IPS-20b (cell line): Measurements from ENCODE around the gene MPPE1.
"Not testable (repeated sequence)": the region's sequence is repeated elsewhere in the genome, so short reads cannot be mapped to it uniquely, and the experiment has no call there.

Source experiments
- H3K27ac ChIP-seq: one replicate; pipeline ENCODE4 v1.5.1; 2013; ENCODE audit warnings: low read length
- H3K27me3 ChIP-seq: 2 replicates; pipeline ENCODE4 v1.6.1; 2013; ENCODE audit warnings: mild to moderate bottlenecking, low read length, inconsistent platforms; ENCODE audit not compliant: insufficient read depth
- H3K36me3 ChIP-seq: 2 replicates; pipeline ENCODE4 v1.6.1; 2013; ENCODE audit warnings: low read depth, mild to moderate bottlenecking, inconsistent platforms, low read length, moderate library complexity; ENCODE audit not compliant: insufficient read depth
- H3K4me1 ChIP-seq: 2 replicates; pipeline ENCODE4 v1.6.1; 2013; ENCODE audit warnings: mild to moderate bottlenecking, control low read depth, inconsistent platforms, low read length, moderate library complexity; ENCODE audit not compliant: insufficient read depth
- H3K4me3 ChIP-seq: 2 replicates; pipeline ENCODE4 v1.5.1; 2013; ENCODE audit warnings: mild to moderate bottlenecking, low read length, inconsistent platforms
- H3K9ac ChIP-seq: 2 replicates; pipeline ENCODE4 v1.6.1; 2013; ENCODE audit warnings: low read depth, mild to moderate bottlenecking, inconsistent platforms, low read length, moderate library complexity
- H3K9me3 ChIP-seq: 2 replicates; pipeline ENCODE4 v1.6.1; 2013; ENCODE audit warnings: mild to moderate bottlenecking, low read depth, low read length, inconsistent platforms; ENCODE audit not compliant: insufficient read depth

MPPE1 gene

GRCh38 chr18:11860594-11861450 lies 47.3 kb downstream of the MPPE1 start:
- H3K4me1 ChIP-seq, result peaks cover 10% of the 10 kb centered on the region; the same call in 1 of the 2 replicates
- H3K36me3 ChIP-seq, result no peaks in the 10 kb centered on the region
- H3K9me3 ChIP-seq, result no peaks in the 10 kb centered on the region
- no peak overlapping the region for H3K27ac ChIP-seq
- no peak overlapping the region for H3K4me3 ChIP-seq
- H3K27me3 ChIP-seq, result no peaks in the 10 kb centered on the region
- no peak overlapping the region for H3K9ac ChIP-seq

- H3K4me3 ChIP-seq, result no peak overlapping the region
- no peaks in the 10 kb centered on the region for H3K27me3 ChIP-seq
- H3K36me3 ChIP-seq, result no peaks in the 10 kb centered on the region
- H3K4me1 ChIP-seq, result peaks cover 10% of the 10 kb centered on the region; the same call in 1 of the 2 replicates
- H3K27ac ChIP-seq, result no peak overlapping the region
- H3K9ac ChIP-seq, result no peak overlapping the region
- H3K9me3 ChIP-seq, result no peaks in the 10 kb centered on the region
Measured at GRCh38 chr18:11859903-11860407, 48.2 kb downstream of the MPPE1 start.

- Histone ChIP-seq H3K36me3 (no peaks in the 10 kb centered on the region), H3K27ac (no peak overlapping the region), H3K9me3 (no peaks in the 10 kb centered on the region), H3K4me3 (no peak overlapping the region), H3K9ac (no peak overlapping the region), H3K4me1 (peaks cover 10% of the 10 kb centered on the region; the same call in 1 of the 2 replicates), H3K27me3 (no peaks in the 10 kb centered on the region)
Measured at GRCh38 chr18:11859282-11859830, 48.8 kb downstream of the MPPE1 start.

- Histone ChIP-seq H3K4me3 (peak overlapping the region; percentile 25; the same call in 1 of the 2 replicates), H3K27ac (peak overlapping the region; percentile 16), H3K27me3 (no peaks in the 10 kb centered on the region), H3K4me1 (peaks cover 10% of the 10 kb centered on the region; the same call in 1 of the 2 replicates), H3K9ac (peak overlapping the region; percentile 63; the same call in 1 of the 2 replicates), H3K36me3 (no peaks in the 10 kb centered on the region), H3K9me3 (no peaks in the 10 kb centered on the region)
Measured at GRCh38 chr18:11857177-11857887, 50.8 kb downstream of the MPPE1 start.

- not testable (repeated sequence) for H3K27ac ChIP-seq, H3K9ac ChIP-seq, H3K27me3 ChIP-seq, H3K9me3 ChIP-seq, H3K36me3 ChIP-seq, H3K4me3 ChIP-seq
- peaks cover 20% of the 10 kb centered on the region; the same call in 1 of the 2 replicates for H3K4me1 ChIP-seq
Measured at GRCh38 chr18:11854554-11854953, 53.6 kb downstream of the MPPE1 start.

GRCh38 chr18:11851806-11852337 lies 56.2 kb downstream of the MPPE1 start:
- peak overlapping the region; percentile 72 for H3K27ac ChIP-seq
- no peaks in the 10 kb centered on the region for H3K9me3 ChIP-seq
- no peaks in the 10 kb centered on the region for H3K27me3 ChIP-seq
- no peaks in the 10 kb centered on the region for H3K36me3 ChIP-seq
- peak overlapping the region; percentile 97 for H3K9ac ChIP-seq
- H3K4me1 ChIP-seq, result peaks cover 11% of the 10 kb centered on the region; the same call in 1 of the 2 replicates
- H3K4me3 ChIP-seq, result peak overlapping the region; percentile 99

GRCh38 chr18:11851146-11851805 lies 56.8 kb downstream of the MPPE1 start, which contains the start of gene CHMP1B:
Gene CHMP1B (plus strand): TSS chr18:11851413. CDS start chr18:11851512, 99 bp downstream.
- H3K27me3 ChIP-seq, result no peaks in the 10 kb centered on the region
- peak within 1 kb of the TSS; percentile 99 for H3K4me3 ChIP-seq
- H3K9me3 ChIP-seq, result no peaks in the 10 kb centered on the region
- H3K4me1 ChIP-seq, result peaks cover 10% of the 10 kb centered on the region; the same call in 1 of the 2 replicates
- H3K9ac ChIP-seq, result peak within 1 kb of the TSS; percentile 97
- H3K27ac ChIP-seq, result peak within 1 kb of the TSS; percentile 72
- no peaks in the 10 kb centered on the region for H3K36me3 ChIP-seq

- Histone ChIP-seq H3K4me3 (peak overlapping the region; percentile 99), H3K27me3 (no peaks in the 10 kb centered on the region), H3K36me3 (no peaks in the 10 kb centered on the region), H3K27ac (no peak overlapping the region), H3K9me3 (no peaks in the 10 kb centered on the region), H3K4me1 (peaks cover 10% of the 10 kb centered on the region; the same call in 1 of the 2 replicates), H3K9ac (peak overlapping the region; percentile 74; the same call in 1 of the 2 replicates)
Measured at GRCh38 chr18:11850821-11851145, 57.3 kb downstream of the MPPE1 start.

- H3K36me3 ChIP-seq, result no peaks in the 10 kb centered on the region
- peak overlapping the region; percentile 99; the same call in 1 of the 2 replicates for H3K4me3 ChIP-seq
- H3K27ac ChIP-seq, result no peak overlapping the region
- H3K27me3 ChIP-seq, result no peaks in the 10 kb centered on the region
- H3K4me1 ChIP-seq, result peaks cover 10% of the 10 kb centered on the region; the same call in 1 of the 2 replicates
- no peaks in the 10 kb centered on the region for H3K9me3 ChIP-seq
- H3K9ac ChIP-seq, result peak overlapping the region; percentile 74; the same call in 1 of the 2 replicates
Measured at GRCh38 chr18:11849841-11850634, 58.1 kb downstream of the MPPE1 start.

- H3K4me3 ChIP-seq, result no peak overlapping the region
- no peak overlapping the region for H3K27ac ChIP-seq
- H3K4me1 ChIP-seq, result peaks cover 10% of the 10 kb centered on the region; the same call in 1 of the 2 replicates
- no peak overlapping the region for H3K9ac ChIP-seq
- no peaks in the 10 kb centered on the region for H3K27me3 ChIP-seq
- no peaks in the 10 kb centered on the region for H3K36me3 ChIP-seq
- H3K9me3 ChIP-seq, result no peaks in the 10 kb centered on the region
Measured at GRCh38 chr18:11849279-11849678, 58.8 kb downstream of the MPPE1 start.
